ENCODE results near the gene NR0B1. TPM values are rescaled to one million over a fixed set of nuclear protein-coding genes. Genes with fewer than 3 reads are reported as not detected.

Gene NR0B1
- total and polyA plus RNA-seq, 4 donors = 0.03 TPM; not detected in 3

- Histone ChIP-seq H3K9me3 (ENCODE audit: control insufficient read depth in 4 of 4, insufficient read depth in 3 of 4, low read length in 3 of 4) (no peaks in the 10 kb centered on the region), H3K36me3 (ENCODE audit: control insufficient read depth in 4 of 4, insufficient read depth in 4 of 4, low read length in 4 of 4) (no peaks in the 10 kb centered on the region), H3K4me1 (ENCODE audit: control insufficient read depth in 5 of 5, insufficient read depth in 5 of 5, low read length in 5 of 5) (no peaks in the 10 kb centered on the region), H3K4me3 (no peak overlapping the region), H3K27ac (ENCODE audit: low read depth in 1 of 2, low read length in 1 of 2) (no peak overlapping the region), H3K9ac (ENCODE audit: insufficient read depth in 1 of 2, low read length in 2 of 2) (no peak overlapping the region), H3K27me3 (ENCODE audit: control insufficient read depth in 3 of 3, insufficient read depth in 3 of 3, low read length in 2 of 3) (peaks cover 0 to 3% (median 0%) of the 10 kb centered on the region in 3 donors)
- WGBS, 2 donors = 83 to 92% methylated on average over 7 of the region's 7 CpGs
- TF ChIP-seq, protein P1, sequence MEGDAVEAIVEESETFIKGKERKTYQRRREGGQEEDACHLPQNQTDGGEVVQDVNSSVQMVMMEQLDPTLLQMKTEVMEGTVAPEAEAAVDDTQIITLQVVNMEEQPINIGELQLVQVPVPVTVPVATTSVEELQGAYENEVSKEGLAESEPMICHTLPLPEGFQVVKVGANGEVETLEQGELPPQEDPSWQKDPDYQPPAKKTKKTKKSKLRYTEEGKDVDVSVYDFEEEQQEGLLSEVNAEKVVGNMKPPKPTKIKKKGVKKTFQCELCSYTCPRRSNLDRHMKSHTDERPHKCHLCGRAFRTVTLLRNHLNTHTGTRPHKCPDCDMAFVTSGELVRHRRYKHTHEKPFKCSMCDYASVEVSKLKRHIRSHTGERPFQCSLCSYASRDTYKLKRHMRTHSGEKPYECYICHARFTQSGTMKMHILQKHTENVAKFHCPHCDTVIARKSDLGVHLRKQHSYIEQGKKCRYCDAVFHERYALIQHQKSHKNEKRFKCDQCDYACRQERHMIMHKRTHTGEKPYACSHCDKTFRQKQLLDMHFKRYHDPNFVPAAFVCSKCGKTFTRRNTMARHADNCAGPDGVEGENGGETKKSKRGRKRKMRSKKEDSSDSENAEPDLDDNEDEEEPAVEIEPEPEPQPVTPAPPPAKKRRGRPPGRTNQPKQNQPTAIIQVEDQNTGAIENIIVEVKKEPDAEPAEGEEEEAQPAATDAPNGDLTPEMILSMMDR (IDR thresholded peaks at IDR 0.05; ENCODE audit: control extremely low read depth, extremely low read depth) = no peak
- no peak for ATAC-seq (ENCODE audit: insufficient read depth, low FRiP score)
- DNase-seq = no peak
Measured at GRCh38 chrX:30340753-30341152, 31.6 kb upstream of the NR0B1 start.

DNA sequence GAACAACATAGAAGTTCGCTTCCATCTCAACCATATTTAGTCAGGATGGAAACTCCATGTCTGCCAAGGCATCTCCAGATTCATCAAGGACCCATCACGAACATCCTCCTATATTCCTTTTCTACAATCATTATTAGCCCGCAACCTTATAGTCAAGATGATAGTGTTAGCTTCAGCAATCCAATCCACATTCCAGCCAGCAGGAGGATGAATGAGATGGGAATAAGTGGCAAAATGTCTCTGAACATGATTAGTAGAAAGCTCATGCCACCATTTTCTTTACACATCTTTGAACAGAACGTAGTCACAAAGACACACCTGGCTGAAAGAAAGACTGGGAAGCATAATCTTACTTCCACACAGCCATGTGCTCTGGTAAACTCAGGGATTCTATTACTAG, 18.6 kb upstream of the NR0B1 start:
- DNase-seq (no peak), ATAC-seq (ENCODE audit: insufficient read depth, low FRiP score) (no peak)
- H3K4me1 ChIP-seq (ENCODE audit: control insufficient read depth in 5 of 5, insufficient read depth in 5 of 5, low read length in 5 of 5) = no peaks in the 10 kb centered on the region
- no peak overlapping the region for H3K27ac ChIP-seq (ENCODE audit: low read depth in 1 of 2, low read length in 1 of 2)
- TF ChIP-seq, protein P1 (IDR thresholded peaks at IDR 0.05; ENCODE audit: control extremely low read depth, extremely low read depth) = no peak
- no peak overlapping the region for H3K9ac ChIP-seq (ENCODE audit: insufficient read depth in 1 of 2, low read length in 2 of 2)
- 71 to 97% methylated on average over 4 of the region's 4 CpGs for WGBS, 2 donors
- no peaks in the 10 kb centered on the region for H3K9me3 ChIP-seq (ENCODE audit: control insufficient read depth in 4 of 4, insufficient read depth in 3 of 4, low read length in 3 of 4)
- no peak overlapping the region for H3K4me3 ChIP-seq
- H3K36me3 ChIP-seq (ENCODE audit: control insufficient read depth in 4 of 4, insufficient read depth in 4 of 4, low read length in 4 of 4) = no peaks in the 10 kb centered on the region
- peaks cover 0 to 3% (median 0%) of the 10 kb centered on the region in 3 donors for H3K27me3 ChIP-seq (ENCODE audit: control insufficient read depth in 3 of 3, insufficient read depth in 3 of 3, low read length in 2 of 3)

GRCh38 chrX:30317308-30317707, 8.1 kb upstream of the NR0B1 start:
- TF ChIP-seq, protein P1 (IDR thresholded peaks at IDR 0.05; ENCODE audit: control extremely low read depth, extremely low read depth) = no peak
- DNase-seq (no peak), ATAC-seq (ENCODE audit: insufficient read depth, low FRiP score) (no peak)
- Histone ChIP-seq H3K9ac (ENCODE audit: insufficient read depth in 1 of 2, low read length in 2 of 2) (no peak overlapping the region), H3K27ac (ENCODE audit: low read depth in 1 of 2, low read length in 1 of 2) (no peak overlapping the region), H3K36me3 (ENCODE audit: control insufficient read depth in 4 of 4, insufficient read depth in 4 of 4, low read length in 4 of 4) (no peaks in the 10 kb centered on the region), H3K27me3 (ENCODE audit: control insufficient read depth in 3 of 3, insufficient read depth in 3 of 3, low read length in 2 of 3) (peaks cover 0 to 7% (median 4%) of the 10 kb centered on the region in 3 donors), H3K4me1 (ENCODE audit: control insufficient read depth in 5 of 5, insufficient read depth in 5 of 5, low read length in 5 of 5) (no peaks in the 10 kb centered on the region), H3K9me3 (ENCODE audit: control insufficient read depth in 4 of 4, insufficient read depth in 3 of 4, low read length in 3 of 4) (no peaks in the 10 kb centered on the region), H3K4me3 (no peak overlapping the region)
- WGBS, 2 donors = 91 to 93% methylated on average over 1 of the region's 1 CpG

DNA sequence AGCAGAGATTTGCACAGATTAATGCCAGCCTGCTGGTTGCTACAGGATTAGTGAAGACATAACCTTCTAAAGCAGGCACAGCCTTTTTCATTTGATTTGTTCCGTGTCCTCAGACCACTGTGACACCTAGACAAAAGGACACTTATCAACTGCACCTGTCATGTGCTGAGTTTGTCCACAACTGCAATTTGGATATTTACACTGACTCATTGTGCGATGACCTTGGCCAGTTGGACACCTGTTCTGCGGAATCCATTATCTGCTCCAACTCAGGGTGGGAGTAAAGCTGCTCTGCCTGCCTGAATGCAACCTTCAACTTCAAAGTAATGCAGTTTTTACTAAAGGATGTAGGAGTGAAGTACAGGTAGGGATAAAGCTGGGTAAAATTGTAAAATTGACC, 4.1 kb upstream of the NR0B1 start:
- H3K9me3 ChIP-seq (ENCODE audit: control insufficient read depth in 4 of 4, insufficient read depth in 3 of 4, low read length in 3 of 4) = peaks cover 0 to 5% (median 0%) of the 10 kb centered on the region in 4 donors
- H3K27me3 ChIP-seq (ENCODE audit: control insufficient read depth in 3 of 3, insufficient read depth in 3 of 3, low read length in 2 of 3) = peaks cover 11 to 19% (median 19%) of the 10 kb centered on the region in 3 donors
- 78 to 99% methylated on average over 3 of the region's 3 CpGs for WGBS, 2 donors
- no peaks in the 10 kb centered on the region for H3K36me3 ChIP-seq (ENCODE audit: control insufficient read depth in 4 of 4, insufficient read depth in 4 of 4, low read length in 4 of 4)
- H3K4me3 ChIP-seq = no peak overlapping the region
- no peaks in the 10 kb centered on the region for H3K4me1 ChIP-seq (ENCODE audit: control insufficient read depth in 5 of 5, insufficient read depth in 5 of 5, low read length in 5 of 5)
- TF ChIP-seq, protein P1 (IDR thresholded peaks at IDR 0.05; ENCODE audit: control extremely low read depth, extremely low read depth) = no peak
- no peak overlapping the region for H3K27ac ChIP-seq (ENCODE audit: low read depth in 1 of 2, low read length in 1 of 2)
- no peak overlapping the region for H3K9ac ChIP-seq (ENCODE audit: insufficient read depth in 1 of 2, low read length in 2 of 2)
- no peak for ATAC-seq (ENCODE audit: insufficient read depth, low FRiP score)
- no peak for DNase-seq
